Activated naive CD4-positive, alpha-beta T cell treated with anti-CD3 and anti-CD28 coated beads, Interleukin-2, amount 50 U/mL, for 16 hours (primary cell): ENCODE results near the gene SORCS2.
"Not testable (repeated sequence)": the region's sequence is repeated elsewhere in the genome, so short reads cannot be mapped to it uniquely, and the experiment has no call there.

Experiments
- DNase-seq: peaks from one replicate; pipeline ENCODE4 v3.0.0-alpha.2; 2020

Gene SORCS2

DNA sequence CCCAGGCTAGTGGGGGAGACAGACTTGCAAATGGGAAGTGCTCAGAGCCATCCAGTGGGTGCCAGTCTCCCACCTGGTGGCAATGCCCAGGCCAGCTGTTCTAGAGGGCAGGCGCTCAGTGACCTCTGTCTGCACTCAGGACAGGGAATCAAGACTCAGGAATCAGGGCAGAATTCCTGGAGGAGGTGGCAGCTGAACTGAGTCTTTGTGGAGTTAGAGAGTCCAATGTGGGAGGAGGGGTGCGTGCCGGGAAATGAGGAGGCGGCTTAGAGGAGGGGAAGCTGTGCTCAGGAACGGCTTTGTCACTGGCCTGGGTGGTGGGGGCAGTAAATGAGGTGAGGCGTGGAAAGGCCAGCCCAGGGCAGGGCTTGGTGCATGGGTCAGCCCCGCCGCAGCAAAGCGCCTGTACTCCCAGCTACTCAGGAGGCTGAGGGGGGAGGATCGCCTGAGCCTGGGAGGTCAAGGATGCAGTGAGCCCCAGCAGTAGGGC is 31.3 kb upstream of the SORCS2 start:
- DNase-seq = no peak

DNA sequence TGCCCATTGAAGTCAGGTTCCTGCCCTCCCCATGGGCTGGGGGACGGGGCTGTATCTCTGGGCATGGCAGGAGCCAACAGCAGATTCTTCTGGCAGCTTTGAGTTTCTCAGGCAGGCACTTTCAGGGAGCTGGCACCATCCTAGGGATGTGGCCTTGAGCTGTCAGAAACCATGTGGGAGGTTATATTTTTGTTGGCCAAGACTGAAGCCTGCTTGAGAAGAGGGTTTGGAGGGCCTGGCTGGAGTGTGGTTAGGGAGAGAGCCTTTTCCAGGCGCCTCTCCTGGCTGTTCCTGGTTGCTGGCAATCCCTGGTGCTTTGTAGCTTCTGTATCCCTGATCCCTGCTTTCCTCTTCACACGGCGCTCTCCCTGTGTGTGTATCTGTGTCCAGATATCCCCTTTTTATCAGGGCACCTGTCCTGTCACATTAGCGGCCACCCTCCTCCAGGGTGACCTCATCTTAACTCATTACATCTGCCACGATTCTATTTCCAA is 30.6 kb upstream of the SORCS2 start:
- DNase-seq = no peak

- not testable (repeated sequence) for DNase-seq
Observed at GRCh38 chr4:7165056-7165873, 27.1 kb upstream of the SORCS2 start.

DNA sequence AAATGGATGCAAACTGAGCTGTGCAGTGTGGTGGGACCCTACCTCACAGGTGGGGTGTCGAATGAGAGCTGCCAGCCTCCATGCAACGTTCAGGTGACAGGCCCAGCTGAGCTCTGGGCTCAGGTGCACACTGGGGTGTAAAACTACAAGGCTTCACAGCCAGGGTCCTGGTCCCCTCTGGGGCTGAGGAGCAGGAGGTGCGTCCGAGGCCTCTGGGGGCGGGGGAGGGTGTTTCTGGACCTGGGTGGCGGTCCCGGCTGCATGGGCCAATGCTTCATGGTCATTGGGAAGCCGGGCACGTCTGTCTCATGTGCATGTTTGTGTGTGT is 26.5 kb upstream of the SORCS2 start:
- DNase-seq = no peak

- no peak for DNase-seq
Observed at GRCh38 chr4:7166237-7166636, 26.1 kb upstream of the SORCS2 start.

GRCh38 chr4:7166981-7167700 is 25.2 kb upstream of the SORCS2 start:
- DNase-seq = no peak

- no peak for DNase-seq
Observed at GRCh38 chr4:7167706-7168105, 24.6 kb upstream of the SORCS2 start.

DNA sequence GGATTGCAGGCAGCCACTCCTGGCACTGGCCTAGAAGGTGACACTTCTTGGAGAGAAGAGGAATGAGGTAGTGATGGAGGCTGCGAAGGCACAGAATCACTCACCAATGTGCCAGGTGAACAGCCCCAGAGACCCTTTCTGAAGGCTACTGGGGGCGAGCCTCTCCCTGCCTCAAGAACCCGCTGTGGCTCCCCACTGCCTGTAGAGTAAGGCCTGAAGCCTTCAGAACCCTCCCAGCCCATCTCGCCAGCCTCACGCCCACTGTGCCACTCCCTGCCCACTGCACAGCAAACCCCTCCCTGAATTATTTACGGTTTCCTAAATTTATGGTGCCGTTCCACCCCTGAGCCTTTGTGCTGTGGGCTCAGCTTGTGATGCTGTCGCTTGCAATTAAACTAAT is 24.2 kb upstream of the SORCS2 start:
- no peak for DNase-seq

- no peak for DNase-seq
Observed at GRCh38 chr4:7169134-7169533, 23.2 kb upstream of the SORCS2 start.

- DNase-seq = no peak
Observed at GRCh38 chr4:7170012-7170411, 22.3 kb upstream of the SORCS2 start.

DNA sequence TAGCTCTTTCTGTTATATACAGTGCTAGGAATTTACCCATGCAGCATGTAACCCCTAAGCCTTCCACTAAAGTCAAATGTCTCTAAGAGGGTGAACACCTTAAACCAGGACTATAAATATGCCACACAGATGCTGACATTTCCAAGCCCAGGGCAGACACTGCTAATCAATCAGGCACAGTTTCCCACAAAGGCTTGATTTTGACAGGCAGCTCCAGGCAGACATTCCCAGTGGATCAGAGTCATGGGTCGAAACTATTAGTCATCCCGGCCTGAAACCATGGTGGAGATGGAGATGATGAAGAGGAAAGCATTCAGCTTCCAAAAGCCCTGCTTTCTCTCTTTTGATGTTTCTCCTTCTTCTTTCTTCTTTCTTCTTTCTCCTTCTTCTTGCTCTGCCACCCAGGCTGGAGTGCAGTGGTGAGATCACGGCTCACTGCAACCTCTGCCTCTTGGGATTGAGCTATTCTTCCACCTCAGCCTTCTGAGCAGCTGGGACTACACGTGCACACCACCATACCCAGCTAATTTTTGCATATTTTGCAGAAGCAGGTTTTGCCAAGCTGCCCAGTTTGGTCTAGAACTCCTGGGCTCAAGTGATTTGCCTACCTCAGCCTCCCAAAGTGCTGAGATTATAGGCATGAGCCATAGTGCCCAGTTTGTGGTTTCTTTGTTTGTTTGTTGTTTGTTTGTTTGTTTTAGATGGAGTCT is 21.0 kb upstream of the SORCS2 start:
- DNase-seq = no peak

- no peak for DNase-seq
Observed at GRCh38 chr4:7172508-7172907, 19.8 kb upstream of the SORCS2 start.

DNA sequence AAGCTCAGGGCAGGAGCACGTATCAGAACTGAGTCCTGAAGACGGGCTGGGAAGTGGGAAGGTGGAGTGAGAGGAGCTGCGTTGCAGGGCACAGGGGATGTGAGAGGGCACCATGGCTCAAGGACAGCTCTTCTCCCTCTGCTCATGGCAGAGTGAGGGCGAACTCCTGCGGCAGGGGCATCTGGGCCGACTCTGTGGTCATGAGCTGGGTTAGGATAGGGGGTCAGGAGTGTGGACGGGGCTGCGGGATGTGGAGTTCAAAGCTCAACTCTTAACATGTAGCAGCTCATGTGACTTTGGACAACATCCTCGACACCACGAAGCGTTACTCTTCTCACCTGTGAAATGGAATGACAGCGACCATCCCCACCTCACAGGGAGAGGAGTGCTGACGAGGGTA is 19.4 kb upstream of the SORCS2 start:
- DNase-seq = no peak

GRCh38 chr4:7173841-7174449 is 18.4 kb upstream of the SORCS2 start:
- DNase-seq = no peak

GRCh38 chr4:7179158-7179557 is 13.2 kb upstream of the SORCS2 start:
- no peak for DNase-seq

- DNase-seq = no peak
Observed at GRCh38 chr4:7180938-7181337, 11.4 kb upstream of the SORCS2 start.

GRCh38 chr4:7182616-7183015 is 9.7 kb upstream of the SORCS2 start:
- no peak for DNase-seq

DNA sequence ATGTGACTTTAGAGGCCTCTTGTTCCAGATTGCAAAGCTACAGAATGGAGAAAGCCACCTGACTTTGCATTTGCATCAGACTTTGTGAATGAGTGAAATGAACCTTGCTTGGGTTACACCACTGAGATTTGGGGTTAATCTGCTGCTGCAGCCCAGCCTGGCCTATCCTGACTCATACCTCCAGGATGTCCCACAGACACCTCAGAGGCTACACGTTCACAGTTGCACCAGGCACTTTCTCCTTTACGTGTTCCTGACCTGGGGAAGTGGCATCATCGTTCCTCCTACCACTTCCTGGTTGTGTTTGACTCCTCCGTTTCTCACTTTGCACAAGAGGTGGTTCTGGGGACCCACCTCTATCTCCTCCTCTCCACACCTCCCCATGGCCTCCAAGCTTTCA is 9.2 kb upstream of the SORCS2 start:
- no peak for DNase-seq

DNA sequence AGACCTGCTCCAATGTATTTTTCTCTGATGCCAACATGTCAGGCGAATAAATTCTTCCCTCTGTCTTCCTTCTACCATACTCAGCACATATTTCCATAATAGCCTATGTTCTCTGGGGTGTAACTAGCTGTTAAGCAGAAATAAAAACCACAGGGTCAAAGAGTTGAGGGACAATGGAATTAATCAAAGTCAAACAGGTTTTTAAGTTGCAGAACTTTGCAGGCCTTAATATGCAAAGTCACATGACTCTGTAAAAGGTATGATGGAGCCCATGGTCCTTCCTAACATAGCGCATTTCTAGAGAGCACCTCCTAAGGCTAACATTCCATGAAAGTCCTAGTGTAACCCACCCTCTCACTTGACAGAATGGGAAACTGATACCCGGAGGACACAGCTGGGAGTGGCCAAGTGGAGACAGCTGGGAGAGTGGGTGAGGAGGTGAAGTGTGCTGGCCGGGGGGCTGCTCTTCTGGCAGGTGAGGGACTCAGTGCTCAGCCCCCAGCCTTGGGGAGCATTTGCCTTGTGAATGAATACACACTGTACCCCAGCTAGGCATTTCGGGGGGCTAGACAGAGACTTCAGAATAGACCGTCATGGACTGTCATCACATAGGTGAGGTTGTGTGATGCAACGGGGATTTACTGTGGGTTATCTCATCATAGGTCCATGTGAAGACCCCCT is 8.4 kb upstream of the SORCS2 start:
- DNase-seq = no peak

GRCh38 chr4:7185487-7186030 is 6.8 kb upstream of the SORCS2 start:
- no peak for DNase-seq

- DNase-seq = no peak
Observed at GRCh38 chr4:7186031-7186430, 6.3 kb upstream of the SORCS2 start.

- no peak for DNase-seq
Observed at GRCh38 chr4:7186516-7187167, 5.7 kb upstream of the SORCS2 start.
